HepG2 (cell line): ENCODE data around the gene ZNF563.

Experiments
- CHD4 ChIP-seq: fragments of 200-600 bp; sonication (generic); IDR thresholded peaks from 2 replicates; pipeline ENCODE4 v1.7.0; 2017; ENCODE audit warnings: mild to moderate bottlenecking, low read length, borderline replicate concordance
- CTCF ChIP-seq: sonication (generic); formaldehyde crosslinking; IDR thresholded peaks from 2 replicates; pipeline ENCODE4 v1.5.0; 2020; ENCODE audit warnings: mild to moderate bottlenecking, missing genetic modification reagents, moderate library complexity
- FOSL1 ChIP-seq: sonication (generic); formaldehyde crosslinking; IDR thresholded peaks from 2 replicates; pipeline ENCODE4 v1.9.0; 2021; ENCODE audit warnings: missing genetic modification reagents, borderline replicate concordance
- KLF15 ChIP-seq: sonication (generic); formaldehyde crosslinking; IDR thresholded peaks from 2 replicates; pipeline ENCODE4 v1.8.1; 2023; ENCODE audit warnings: borderline replicate concordance, mild to moderate bottlenecking, inconsistent platforms, missing genetic modification reagents, mixed read lengths
- LCORL ChIP-seq, 2 experiments: fragments of 450-650 bp in 1 of 2; sonication (generic) in 1 of 2; formaldehyde crosslinking in 1 of 2; IDR thresholded peaks; 2 replicates each; pipeline versions ENCODE4 v1.5.0 to v1.6.1; 2017 to 2020; ENCODE audit warnings: antibody characterized with exemption in 1 of 2, missing genetic modification reagents in 1 of 2
- NFE2L2 ChIP-seq: fragments of 150-350 bp; IDR thresholded peaks from 2 replicates; pipeline ENCODE4 v1.6.1; 2014; ENCODE audit warnings: low read length
- POLR2A ChIP-seq, 2 experiments: IDR thresholded peaks; 2 replicates each; pipeline ENCODE4 v1.6.1; 2011; ENCODE audit warnings: low read depth in 2 of 2, low read length in 2 of 2, mild to moderate bottlenecking in 1 of 2, moderate library complexity in 1 of 2; ENCODE audit not compliant: insufficient read depth in 1 of 2
- SMC3 ChIP-seq: IDR thresholded peaks from 2 replicates; pipeline ENCODE4 v1.6.1; 2011; ENCODE audit warnings: low read length, improper control_type of control experiment
- SP140L ChIP-seq: sonication (generic); formaldehyde crosslinking; IDR thresholded peaks from 2 replicates; pipeline ENCODE4 v1.4.0; 2020; ENCODE audit warnings: missing genetic modification reagents, borderline replicate concordance
- TAF1 ChIP-seq: sonication (generic); formaldehyde crosslinking; IDR thresholded peaks from 2 replicates; pipeline ENCODE4 v1.4.0; 2020; ENCODE audit warnings: missing genetic modification reagents
- TOE1 ChIP-seq: sonication (generic); formaldehyde crosslinking; IDR thresholded peaks from 2 replicates; pipeline ENCODE4 v1.4.0; 2020; ENCODE audit warnings: mild to moderate bottlenecking, missing genetic modification reagents

- TF ChIP-seq TOE1 (no peak), TAF1 (CRISPR knock-in tag) (no peak), KLF15 (CRISPR knock-in tag) (no peak), POLR2A (IDR thresholded peaks at IDR 0.05; ENCODE audit: insufficient read depth in 1 of 2, low read depth in 2 of 2, low read length in 2 of 2) (no peak), LCORL (IDR thresholded peaks at IDR 0.05) (no peak), LCORL (CRISPR knock-in tag; IDR thresholded peaks at IDR 0.05) (no peak), CTCF (no peak), SMC3 (no peak), CHD4 (no peak), NFE2L2 (no peak), SP140L (no peak), FOSL1 (CRISPR knock-in tag) (no peak)
Observed at GRCh38 chr19:12284631-12285030, 48.8 kb downstream of the ZNF563 start.
